Suprapubic skin (tissue), 4 donors: ENCODE measurements around the gene SNX12.

ENCODE experiments used
- POLR2A ChIP-seq, 2 donors: fragments of 450-650 bp; IDR thresholded peaks; one replicate each; pipeline ENCODE4 v1.6.1; 2017; ENCODE audit warnings: antibody characterized with exemption in 2 of 2, mild to moderate bottlenecking in 2 of 2, moderate library complexity in 2 of 2
- POLR2AphosphoS5 ChIP-seq, 3 donors: sonication (generic); formaldehyde crosslinking; IDR thresholded peaks; one replicate each; pipeline ENCODE4 v1.6.1; 2017; ENCODE audit warnings: antibody characterized with exemption in 3 of 3
- TF ChIP-seq, protein P1 (sequence below), 2 donors: fragments of 200-600 bp in 1 of 2; fragments of 450-650 bp in 1 of 2; sonication (generic) in 1 of 2; IDR thresholded peaks; one replicate each; pipeline ENCODE4 v1.5.1; 2016 to 2019; ENCODE audit warnings: antibody characterized with exemption in 2 of 2, mild to moderate bottlenecking in 1 of 2, moderate library complexity in 1 of 2

DNA sequence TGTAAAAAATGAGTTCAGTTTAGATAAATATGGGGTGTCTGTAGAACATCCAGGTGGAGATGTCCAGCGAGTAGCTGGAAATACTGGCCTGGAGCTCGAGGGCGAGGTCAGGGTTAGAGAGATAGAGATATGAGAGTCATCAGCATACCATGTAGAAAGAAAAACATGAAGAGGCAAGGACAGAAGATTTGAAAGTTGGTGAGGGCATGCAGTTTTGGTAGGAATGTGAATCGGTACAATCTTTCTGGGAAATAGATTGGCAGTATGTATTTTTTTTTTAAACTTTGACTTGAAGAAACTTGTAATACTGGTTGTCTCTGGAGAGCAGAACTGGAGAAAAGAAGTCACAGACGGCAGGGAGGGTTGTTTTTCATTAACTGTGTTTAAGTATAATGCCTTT is 2.4 kb upstream of the SNX12 start:
- TF ChIP-seq, protein P1, sequence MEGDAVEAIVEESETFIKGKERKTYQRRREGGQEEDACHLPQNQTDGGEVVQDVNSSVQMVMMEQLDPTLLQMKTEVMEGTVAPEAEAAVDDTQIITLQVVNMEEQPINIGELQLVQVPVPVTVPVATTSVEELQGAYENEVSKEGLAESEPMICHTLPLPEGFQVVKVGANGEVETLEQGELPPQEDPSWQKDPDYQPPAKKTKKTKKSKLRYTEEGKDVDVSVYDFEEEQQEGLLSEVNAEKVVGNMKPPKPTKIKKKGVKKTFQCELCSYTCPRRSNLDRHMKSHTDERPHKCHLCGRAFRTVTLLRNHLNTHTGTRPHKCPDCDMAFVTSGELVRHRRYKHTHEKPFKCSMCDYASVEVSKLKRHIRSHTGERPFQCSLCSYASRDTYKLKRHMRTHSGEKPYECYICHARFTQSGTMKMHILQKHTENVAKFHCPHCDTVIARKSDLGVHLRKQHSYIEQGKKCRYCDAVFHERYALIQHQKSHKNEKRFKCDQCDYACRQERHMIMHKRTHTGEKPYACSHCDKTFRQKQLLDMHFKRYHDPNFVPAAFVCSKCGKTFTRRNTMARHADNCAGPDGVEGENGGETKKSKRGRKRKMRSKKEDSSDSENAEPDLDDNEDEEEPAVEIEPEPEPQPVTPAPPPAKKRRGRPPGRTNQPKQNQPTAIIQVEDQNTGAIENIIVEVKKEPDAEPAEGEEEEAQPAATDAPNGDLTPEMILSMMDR (IDR thresholded peaks at IDR 0.05), result no peak
- no peak for TF ChIP-seq POLR2A (IDR thresholded peaks at IDR 0.05)
- TF ChIP-seq POLR2AphosphoS5 (IDR thresholded peaks at IDR 0.05), result no peak
